GM21528 (cell line): ENCODE data around the gene C19orf85.
"Not testable (repeated sequence)": the region's sequence is repeated elsewhere in the genome, so short reads cannot be mapped to it uniquely, and the experiment has no call there.

Experiments used
- ATAC-seq: cut with Tn5 transposase; IDR thresholded peaks from one replicate; pipeline ENCODE4 v1.9.1; 2021; ENCODE audit warnings: mild to moderate bottlenecking, moderate library complexity; ENCODE audit not compliant: unreplicated experiment, low FRiP score

The C19orf85 gene

DNA sequence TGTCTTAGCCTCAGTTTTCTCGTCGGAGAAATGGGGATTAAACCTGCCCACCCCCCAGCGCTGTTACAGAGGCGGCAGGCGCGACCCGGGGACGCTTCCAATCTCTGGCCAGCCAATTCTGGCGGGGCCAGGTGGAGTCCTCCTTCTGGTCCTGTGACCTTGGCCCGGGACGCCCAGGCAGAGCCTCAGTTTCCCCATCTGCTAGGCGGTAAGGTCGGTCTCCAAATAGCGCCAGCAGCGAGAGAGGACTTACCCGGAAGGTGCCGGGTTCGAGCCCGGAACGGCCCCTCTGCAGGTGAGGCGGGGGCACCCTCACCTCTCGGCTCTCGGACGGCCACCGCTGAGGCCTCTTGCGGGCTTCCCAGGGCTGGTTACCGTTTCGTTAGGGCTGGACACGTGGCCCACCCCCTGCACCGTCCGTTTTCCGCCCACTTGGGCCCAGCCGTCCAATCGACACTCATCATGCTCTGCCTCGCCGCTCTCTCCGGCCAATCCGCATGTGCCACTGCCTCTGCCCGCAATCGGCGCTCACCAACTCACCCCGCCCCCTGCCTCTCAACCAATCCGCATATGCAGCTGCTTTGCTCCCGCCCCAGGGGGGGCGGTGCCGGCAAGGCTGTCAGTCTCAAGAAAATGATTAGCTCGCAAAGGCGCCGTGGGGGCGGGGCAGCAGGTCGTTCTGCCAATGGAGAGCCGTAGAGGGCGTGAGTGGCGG is 3.1 kb downstream of the C19orf85 start, which contains the start of gene ISOC2:
Gene ISOC2, minus strand, starts transcription at position 384 of the 715 bp plus-strand sequence. CDS start 5,156 bp downstream, outside the sequence.
- ATAC-seq = peak; percentile 90

DNA sequence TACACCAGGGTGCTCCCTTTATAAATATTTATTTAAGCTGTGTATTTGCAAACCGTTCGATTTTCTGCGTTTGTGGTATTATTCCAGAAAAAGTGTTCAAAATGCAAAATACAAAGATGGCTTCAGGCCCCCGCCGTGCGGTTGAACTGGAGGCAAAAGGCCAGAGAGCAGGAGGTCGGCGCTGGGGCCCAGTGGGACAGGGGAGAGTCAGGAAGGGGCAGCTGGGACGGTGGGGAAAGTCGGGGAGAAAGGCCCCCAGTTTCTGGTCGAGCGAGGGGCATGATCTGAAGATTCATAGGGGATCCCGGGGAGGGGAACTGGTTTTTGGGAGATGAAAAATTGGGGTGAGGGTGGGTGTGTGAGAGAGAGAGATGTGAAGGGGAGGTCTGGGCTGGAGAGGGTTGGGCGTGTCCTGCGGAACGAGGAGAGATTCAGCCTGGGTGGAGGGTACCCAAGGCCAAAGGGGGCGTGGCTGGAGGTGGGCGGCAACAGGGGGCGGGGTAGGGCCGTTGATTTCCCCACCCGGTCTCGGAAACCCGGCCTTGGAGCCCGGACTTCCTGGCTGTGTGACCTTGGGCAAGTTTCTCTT is 3.8 kb downstream of the C19orf85 start:
- ATAC-seq = no peak

DNA sequence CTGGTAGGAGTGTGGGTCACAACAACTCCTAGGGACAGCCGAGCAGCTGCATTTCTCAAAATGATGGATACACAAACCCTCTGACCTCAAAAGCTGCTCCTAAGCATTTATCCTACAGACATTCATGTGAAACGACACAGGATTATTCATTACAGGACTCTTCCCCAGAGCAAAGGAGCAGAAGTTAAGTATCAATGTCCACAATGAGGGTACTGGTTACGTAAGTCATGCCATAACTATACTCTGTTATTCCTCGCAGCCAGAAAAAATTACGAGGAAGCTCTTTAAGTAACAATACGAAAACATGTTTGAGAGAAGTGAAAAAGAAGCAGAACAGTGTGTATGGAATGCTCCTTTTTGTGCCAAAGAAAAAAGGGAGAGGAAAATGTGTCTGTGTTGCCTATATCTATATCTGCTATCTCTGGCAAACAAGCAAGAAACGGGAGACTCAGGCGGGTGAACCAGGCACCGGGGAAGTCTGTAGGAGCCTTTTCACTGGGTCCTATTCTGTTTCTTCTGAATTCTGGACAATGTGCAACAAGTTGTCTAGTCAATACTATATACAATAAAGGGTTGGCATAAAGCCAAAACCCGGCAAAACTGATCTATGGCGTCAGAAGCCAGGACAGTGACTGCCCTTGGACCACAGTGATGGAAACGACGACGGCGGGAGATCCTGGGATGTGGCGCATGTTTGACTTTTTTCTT is 4.4 kb downstream of the C19orf85 start:
- no peak for ATAC-seq

DNA sequence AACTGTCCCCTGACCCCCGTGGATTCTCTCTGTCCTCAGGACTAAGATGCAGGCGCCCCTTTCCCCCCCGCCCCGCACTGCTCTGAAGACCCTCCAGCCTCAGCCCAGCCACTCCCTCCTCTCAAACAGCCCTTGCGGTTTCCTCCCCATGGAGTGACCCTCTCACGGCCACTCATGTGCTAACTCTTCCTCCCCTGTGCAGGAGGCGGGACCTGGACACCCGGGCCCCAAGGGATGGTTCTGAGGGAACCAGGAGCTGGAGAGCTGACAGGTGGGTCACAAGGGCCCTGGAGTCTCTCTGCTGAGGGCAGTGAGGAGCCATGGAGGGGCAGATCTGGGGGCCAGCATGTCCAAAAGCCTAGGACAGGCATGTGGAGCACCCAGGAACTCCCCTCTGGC is 5.0 kb downstream of the C19orf85 start:
- no peak for ATAC-seq

DNA sequence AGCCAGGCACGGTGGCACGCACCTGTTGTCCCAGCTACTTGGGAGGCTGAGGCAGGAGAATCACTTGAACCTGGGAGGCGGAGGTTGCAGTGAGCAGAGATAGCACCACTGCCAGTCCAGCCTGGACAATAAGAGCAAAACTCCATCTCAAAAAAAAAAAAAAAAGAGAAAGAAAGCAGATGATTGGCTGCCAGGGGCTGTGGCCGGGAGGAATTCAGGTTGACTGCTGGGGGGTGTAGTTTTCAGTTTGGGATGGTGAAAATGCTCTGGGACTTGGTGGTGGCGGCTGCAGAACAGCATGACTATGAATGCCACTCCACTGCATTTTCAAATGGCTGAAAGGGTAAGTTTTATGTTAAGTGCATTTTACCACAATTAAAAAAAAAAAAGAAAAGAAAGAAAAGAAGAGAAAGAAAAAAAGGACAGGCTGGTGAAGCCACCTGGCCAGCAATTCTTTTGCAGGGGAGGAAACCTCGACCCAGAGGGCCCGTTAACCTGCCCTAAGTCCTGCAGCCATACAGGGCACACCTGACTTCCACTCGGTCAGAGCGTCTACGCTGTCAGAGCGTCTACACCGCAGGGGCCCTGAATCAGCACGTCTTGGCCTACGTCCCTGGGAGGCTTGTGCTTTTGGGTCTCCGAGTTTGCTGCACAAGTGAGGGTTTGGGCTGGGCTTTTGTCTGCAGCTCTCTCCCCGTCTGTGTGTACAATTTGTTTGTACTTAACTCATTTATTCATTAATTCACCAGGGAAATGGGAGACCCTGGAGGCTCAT is 6.7 kb downstream of the C19orf85 start:
- ATAC-seq = no peak

DNA sequence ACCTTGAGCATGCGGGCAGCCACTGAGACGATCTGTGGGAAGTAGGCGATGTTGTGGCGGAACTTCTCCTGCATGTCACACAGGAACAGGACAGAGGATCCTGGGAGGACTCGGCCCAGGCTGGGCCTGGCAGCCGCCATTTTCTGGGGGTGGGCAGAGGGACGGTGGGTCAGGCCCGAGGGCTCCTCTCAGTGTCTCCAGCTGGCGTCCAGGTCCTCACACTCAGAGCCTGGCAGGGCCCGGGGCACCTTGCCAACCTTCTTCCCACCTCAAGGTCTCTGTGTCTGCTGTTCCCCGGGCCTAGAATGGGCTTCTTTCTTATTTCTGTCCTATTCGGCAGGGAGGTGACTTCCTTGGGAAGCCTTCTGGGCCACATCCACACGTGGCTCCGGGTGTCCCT is 8.2 kb downstream of the C19orf85 start:
- ATAC-seq = no peak

DNA sequence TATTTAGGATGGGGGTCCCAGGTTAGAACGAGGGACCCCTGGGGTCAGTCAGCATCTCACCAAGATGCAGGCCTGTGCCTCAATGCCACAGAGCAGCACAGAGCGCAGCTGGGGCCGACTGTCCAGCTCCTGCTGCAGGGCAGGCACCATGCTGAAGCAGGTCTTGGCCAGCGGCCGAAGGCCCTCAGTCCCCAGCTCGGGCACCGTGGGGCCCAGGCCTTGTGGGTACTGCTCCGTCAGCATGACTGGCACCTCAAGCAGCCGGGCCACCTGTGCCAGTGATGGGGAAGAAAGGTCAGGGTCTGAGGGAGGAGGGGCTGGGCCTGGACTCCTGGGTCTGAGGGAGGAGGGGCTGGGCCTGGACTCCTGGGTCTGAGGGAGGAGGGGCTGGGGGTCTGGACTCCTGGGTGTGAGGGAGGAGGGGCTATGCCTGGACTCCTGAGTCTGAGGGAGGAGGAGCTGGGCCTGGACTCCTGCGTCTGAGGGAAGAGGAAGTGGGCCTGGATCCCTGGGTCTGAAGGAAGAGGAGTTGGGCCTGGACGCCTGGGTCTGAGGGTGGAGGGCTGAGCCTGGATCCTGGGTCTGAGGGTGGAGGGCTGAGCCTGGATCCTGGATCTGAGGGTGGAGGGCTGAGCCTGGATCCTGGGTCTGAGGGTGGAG is 8.8 kb downstream of the C19orf85 start:
- ATAC-seq = no peak

DNA sequence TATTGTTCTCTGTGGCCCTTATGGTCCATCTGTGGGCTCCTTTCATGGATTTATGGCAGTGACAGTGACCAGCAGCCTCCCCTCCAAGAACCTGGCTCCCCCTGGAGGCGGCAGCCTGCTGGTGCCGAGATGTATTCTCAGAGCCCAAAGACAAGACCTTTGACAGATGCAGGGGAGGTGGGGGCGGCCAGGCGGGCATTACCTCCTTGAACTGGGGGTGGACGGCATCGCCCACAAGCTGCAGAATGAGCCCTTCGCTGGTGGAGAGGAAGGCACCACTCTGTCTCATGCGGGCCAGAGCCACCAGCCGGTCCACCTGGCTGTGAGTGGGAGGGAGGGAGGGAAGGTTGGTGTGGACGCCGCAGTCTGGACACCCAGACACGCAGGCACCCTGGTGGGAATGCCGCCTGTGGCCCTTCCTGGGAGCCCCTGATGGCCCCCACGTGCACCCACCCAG is 9.7 kb downstream of the C19orf85 start:
- no peak for ATAC-seq

DNA sequence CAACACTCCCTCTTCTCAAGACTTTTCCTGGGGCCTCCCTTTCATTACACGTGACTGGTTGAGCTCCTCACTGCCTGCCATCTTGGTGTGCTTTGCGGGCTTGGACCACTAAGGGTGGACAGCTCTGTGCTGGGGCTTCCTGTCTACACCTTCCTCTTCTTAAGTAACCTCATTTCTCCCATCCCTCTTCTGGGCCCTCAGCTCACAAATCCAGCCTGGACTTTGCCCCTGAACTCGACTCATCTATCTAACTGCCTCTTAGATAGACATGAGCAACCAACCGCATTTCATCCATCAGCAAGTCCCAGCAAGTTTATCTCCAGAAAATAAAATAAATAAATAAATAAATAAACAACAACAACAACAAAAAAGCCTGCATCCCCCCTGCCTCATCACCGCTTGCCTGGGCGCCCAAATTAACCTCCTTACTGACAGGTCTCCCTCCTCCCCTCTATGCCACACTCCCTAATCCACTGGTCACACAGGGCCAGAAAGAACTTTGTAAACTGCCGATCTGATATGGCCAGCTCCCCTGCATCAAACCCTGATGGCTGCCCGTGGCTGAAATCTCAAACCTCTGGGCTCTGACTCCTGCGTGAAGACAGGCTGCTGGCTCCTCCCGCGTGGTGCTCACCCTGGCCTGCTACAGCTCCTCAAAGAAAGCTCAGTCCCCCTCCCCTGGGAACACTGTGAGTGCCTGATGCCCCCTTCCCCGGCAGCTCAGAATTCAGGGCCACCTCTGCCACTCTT is 10.9 kb downstream of the C19orf85 start:
- no peak for ATAC-seq

DNA sequence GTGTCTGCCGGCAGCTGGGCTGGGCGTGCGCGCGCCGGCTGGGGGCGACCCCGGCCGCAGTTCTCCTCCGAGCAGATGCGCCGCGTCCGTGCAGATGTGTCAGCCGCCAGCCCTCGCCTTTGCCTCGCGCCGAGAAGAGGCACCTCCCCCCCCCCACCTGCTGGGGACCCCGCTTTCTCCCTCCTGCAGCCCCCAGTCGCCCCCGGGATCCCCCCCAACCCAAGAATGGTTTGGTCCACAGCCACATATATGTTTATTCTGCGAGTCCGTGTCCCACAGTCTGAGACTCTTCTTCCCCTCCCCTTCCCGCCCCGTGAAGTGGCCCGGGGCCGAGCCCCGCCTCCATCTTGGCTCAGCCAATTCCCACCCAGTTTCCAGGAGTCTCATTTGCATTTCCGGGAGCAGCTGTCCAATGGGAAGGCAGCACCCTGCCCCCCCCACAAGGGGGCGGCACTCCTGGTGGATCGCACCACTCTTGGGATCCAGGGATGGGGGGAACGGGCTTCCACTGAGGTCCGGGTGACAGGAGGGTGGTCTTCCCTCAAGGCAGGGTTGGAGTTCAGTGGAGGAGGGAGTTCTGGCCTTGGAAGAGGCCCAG is 11.7 kb downstream of the C19orf85 start:
- ATAC-seq = no peak

DNA sequence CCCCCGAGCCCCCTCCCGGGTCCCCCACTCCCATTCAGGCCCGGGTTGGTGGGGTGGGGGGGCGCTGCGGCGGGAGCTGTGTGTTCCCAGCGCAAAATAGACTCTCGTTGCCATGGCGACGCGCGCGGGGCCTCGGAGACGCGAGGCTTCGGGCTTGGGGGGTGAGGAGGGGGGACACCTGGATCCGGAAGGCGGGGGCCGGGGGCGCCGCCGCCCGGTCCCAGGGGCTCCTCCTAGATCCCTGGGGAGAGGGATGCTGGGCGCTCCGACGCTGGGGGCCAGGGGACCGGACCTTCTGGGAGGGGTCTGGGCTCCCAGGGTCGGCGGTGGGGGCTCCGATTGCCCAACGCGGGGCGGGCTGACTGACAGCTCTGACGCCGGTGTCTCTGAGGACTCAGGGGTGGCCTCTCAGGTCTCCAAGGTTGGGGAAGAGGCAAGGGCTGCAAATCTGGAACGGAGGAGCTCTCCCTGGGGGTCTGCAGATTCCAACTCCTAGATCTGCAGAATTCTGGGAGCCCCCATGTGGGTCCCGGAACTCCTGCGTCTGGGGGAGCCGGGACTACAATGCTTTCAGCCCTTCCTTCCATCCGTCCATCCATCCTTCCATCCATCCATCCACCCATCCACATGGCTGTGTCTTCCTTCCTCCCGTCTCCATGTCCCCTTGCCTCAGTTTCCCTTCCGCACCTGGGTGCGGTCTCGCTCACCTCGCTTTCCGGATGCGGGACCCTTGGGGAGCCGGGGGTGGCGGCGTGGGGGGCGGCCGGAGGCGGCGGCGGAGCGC is 12.4 kb downstream of the C19orf85 start:
- no peak for ATAC-seq

DNA sequence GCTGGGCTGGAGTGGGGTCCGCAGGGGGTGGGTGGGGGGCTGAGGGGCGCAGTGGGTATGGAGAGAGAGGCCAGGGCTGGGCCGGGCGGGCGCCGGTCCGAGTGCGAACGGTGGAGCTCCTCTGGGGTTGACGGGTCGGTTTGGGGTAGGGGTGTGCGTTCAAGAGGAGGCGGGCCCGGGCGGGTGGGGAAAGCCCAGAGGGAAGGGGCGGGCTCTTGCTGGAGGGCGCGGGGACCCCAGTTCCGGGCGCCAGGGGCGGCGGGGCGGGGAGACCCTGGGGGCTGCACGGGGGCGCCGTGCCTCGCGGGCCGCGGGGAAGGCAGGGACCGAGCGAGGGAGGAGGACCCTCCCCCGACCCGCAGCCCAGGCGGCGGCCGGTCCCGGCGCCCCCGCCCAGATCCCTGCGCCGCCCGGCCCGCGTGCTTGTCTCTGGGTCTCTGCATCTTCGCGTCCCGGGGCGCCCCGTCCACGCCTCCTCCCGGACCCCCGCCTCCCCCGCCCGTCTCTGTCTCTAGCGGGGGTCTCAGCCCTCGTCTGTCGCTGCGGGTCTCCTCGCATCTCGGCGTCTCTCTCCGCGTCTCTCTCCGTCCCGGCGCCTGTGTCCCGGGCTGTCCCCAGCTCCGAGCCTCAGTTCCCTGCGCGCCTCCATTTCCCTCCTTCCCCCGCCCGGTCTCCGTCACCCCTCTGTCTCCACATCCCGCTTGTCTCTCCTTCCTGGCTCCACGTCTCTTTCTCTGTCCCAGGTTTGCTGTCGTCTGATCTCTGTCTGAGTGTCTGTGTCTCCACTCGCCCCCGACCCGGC is 13.2 kb downstream of the C19orf85 start:
- no peak for ATAC-seq

DNA sequence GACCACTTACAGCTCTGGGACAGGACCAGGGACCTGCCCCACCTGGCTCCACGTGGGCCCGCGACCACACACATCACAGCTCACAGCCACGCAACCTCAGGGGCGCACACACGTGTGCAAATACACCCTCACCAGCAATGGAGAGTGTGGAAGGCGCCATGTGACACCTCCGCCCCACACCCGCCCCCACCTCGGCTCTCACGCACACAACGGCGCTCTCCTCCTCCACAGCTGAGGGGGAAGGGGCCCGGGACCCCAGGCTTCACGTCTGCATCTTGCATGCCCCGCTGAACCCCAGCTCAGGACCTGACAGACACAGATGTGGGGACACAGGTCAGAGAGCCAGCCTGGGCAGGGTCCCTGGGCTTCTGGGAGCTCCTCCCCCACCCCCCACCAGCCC is 15.1 kb downstream of the C19orf85 start:
- ATAC-seq = no peak

DNA sequence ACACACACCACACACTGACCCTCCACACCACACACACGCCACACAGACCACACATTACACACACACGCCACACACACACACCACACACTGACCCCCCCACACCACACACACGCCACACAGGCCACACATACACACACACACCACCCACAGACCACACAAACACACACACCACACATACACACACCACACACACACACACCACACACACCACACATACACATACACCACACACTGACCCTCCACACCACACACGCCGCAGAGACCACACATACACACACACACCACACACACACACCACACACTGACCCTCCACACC is 16.4 kb downstream of the C19orf85 start:
- ATAC-seq = not testable (repeated sequence)

DNA sequence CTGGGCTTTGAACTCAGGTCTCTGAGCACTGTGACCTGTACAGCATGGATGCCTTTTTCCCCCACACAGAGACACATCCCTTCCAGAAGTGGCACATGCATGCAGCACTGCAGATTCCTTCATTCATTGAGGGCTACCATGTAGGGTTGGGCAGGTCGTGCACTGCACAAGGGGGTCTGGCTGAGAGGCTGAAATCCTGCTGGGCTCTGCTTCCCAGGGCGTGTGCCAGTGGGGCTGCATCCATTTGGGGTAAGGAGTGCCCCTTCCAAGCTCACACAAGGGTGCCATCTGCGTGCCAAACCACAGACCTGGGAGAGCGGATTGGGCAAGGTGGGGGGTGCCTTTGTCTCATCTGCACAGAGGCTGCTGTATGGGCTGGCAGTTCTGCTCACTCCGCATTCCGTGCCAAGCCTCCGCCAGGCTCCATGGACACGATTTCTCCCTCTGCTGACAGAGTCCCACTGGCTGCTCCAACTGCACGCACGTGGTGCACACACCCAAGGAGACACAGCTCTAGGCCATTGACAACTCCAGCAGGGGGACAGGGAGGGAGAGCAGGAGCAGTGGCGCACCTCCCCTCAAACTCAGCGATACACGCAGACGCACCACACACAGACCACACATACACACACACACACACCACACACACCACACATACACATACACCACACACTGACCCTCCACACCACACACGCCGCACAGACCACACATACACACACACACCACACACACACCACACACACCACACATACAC is 17.0 kb downstream of the C19orf85 start:
- no peak for ATAC-seq

DNA sequence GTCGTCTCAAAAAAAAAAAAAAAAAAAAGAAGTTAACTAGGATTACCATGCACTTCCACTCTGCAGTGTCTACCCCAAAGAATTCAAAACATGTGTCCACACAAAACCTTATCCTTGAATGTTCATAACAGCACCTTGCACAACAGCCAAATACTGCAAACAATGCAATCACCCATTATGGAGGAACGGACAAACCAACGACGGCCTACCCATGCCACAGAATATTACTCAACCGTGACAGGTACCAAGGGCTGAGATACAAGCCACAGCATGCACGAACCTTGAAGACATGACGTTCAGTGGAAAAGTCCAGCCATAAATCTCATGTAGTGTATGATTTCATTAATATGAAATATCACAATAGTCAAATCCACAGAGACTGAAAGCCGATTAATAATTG is 18.5 kb downstream of the C19orf85 start:
- ATAC-seq = no peak

DNA sequence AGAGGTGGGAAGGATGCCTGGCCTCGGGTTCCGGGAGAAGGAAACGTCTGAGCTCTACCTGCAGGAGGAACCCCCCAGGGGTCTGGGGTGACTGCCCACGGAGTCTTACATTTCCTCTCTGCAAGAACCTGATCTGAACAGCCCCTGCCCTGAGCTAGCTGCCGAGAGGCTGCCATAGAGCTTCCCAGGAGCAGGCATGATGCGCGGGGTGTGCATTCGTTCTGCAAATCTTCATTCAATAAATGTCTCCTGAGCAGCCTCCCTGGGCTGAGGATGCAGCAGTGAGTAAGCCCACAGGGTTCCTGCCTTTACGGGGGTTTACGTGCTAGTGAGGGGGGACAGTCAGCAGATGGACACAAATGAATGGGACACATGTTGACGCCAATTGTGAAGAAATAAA is 19.9 kb downstream of the C19orf85 start:
- no peak for ATAC-seq
